AG04449 (cell line): Measurements from ENCODE around the gene CYB5R3.

ENCODE experiments used
- CTCF ChIA-PET: fragments of 350-600 bp; formaldehyde crosslinking; extraction: SDS; loops from one replicate; lab custom pipeline; 2021; ENCODE audit warnings: antibody characterized with exemption; lab: Yijun Ruan, JAX
- POLR2A ChIA-PET: fragments of 400-600, 350-600 bp; formaldehyde crosslinking; extraction: SDS; loops from one replicate; lab custom pipeline; 2020; ENCODE audit warnings: antibody characterized with exemption, inconsistent platforms; lab: Yijun Ruan, JAX
- DNase-seq: peaks from one replicate; pipeline ENCODE4 v3.0.0-alpha.2; 2010; ENCODE audit warnings: low read depth, low spot score
- H3K4me3 ChIP-seq: 2 replicates; pipeline ENCODE4 v1.5.1; 2011; ENCODE audit warnings: low read depth, mild to moderate bottlenecking, control low read depth, low read length
- CTCF ChIP-seq: IDR thresholded peaks from one replicate; pipeline ENCODE4 v1.5.1; 2011; ENCODE audit warnings: mild to moderate bottlenecking, moderate library complexity, low read length, control low read depth, inconsistent platforms; ENCODE audit not compliant: insufficient read depth; ENCODE audit errors: missing control alignments

The CYB5R3 gene

DNA sequence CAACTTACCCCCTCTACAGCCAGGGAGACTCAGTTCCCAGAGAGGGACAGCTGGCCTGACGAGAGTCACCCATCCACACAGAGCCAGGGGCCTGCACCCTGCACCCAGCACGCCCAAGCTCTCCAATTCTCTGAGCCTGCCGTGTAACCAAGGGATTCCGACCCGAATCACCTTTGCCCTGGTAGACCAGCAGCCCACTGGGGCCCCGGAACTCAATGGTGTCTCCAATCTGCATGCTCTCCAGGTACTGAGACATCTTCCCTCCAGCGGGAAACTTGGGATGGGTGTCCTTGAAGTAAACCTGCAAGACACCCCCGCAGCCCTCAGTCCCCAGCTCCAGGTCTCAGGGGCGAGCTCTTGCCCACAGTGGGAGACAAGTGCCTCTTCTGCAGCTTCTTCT is 21.2 kb downstream of the CYB5R3 start:
- H3K4me3 ChIP-seq, result no peak overlapping the region
- ChIA-PET CTCF (interaction anchor here (0.6 kb wide), 1 partner anchor 24 kb away, joined by 3 read pairs; no protein-coding TSS in a partner anchor), POLR2A (no interaction called here)
- TF ChIP-seq CTCF, result no peak
- no peak for DNase-seq

DNA sequence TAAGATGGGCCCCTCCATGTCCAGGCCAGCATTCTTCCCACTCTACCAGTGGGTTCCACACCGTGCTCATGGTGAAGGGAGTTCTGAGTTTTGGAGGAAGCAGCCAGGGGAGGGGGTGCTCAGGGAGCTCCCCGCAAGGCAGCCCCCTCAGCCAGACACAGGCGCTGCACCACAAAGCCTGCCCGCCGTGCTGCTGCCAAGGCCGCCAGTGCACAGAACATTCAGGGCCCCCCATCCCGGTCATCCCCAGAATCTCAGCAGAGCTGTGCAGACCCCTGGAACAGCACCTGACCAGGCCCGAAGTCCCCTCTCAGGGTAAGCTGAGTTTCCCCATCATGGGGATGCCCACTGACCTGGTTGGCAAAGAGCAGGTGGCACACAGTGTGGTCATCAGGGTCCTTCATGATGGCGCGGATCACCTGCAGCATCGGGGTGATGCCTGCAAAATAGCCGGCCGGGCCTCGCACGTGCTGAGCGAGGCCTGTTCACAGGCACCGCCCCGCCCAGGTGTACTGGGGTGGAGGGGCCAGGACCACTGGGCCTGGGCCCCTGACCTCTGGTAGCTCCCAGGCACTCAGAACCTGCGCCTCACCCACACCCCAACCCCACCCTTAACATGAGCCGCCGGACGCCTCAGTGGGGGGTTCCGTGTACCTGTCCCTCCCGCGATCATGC is 22.1 kb downstream of the CYB5R3 start:
- POLR2A ChIA-PET, result interaction anchor here (0.5 to 4.4 kb wide), 2 partner anchors 12 to 117 kb away, joined by 3 to 13 read pairs; partner anchors contain the start of gene POLDIP3
- no peak for TF ChIP-seq CTCF
- H3K4me3 ChIP-seq, result no peak overlapping the region
- CTCF ChIA-PET, result interaction anchor here (1.1 to 1.7 kb wide), 2 partner anchors 153 to 193 kb away, joined by 3 to 5 read pairs; no protein-coding TSS in a partner anchor
- DNase-seq, result no peak

GRCh38 chr22:42626431-42626830 is 22.8 kb downstream of the CYB5R3 start:
- TF ChIP-seq CTCF, result no peak
- POLR2A ChIA-PET, result interaction anchor here (4.4 kb wide), 1 partner anchor 11 kb away, joined by 13 read pairs; the partner anchor contains the start of gene POLDIP3
- DNase-seq, result no peak
- CTCF ChIA-PET, result interaction anchor here (1.1 to 1.7 kb wide), 2 partner anchors 153 to 194 kb away, joined by 3 to 5 read pairs; no protein-coding TSS in a partner anchor
- H3K4me3 ChIP-seq, result no peak overlapping the region

GRCh38 chr22:42625416-42625815 is 23.8 kb downstream of the CYB5R3 start:
- DNase-seq, result no peak
- no peak overlapping the region for H3K4me3 ChIP-seq
- ChIA-PET CTCF (interaction anchor here (5.3 kb wide), 1 partner anchor 195 kb away, joined by 60 read pairs; no protein-coding TSS in a partner anchor), POLR2A (interaction anchor here (4.4 kb wide), 1 partner anchor 10 kb away, joined by 13 read pairs; the partner anchor contains the start of gene POLDIP3)
- TF ChIP-seq CTCF, result no peak

DNA sequence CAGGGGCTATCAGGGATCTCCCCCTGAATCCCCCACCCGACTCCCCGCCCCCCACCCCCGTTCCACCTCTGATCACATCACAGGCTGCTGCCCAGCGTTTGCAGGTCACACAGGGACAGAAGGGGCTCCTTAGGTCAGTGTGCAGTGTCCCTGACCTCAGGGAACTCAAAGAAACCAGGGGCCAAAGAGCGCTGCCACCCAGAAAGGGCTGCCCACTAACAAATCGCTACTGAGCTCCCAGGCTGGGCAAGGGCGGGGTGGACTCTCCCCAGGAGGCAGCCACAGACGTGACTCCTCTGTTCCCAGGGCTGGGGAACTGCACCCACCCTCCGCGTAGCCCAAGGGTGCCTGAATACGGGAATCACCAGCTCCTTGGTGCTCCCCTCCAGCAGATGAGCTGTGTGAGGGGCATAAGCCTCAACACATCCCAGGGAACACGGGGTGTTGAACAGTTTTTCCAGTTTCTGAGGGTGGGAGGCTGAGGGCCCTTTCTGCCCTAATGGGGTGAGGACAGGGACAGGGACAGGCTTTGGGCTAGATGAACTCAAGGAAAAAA is 24.6 kb downstream of the CYB5R3 start:
- CTCF ChIA-PET, result interaction anchor here (5.3 kb wide), 1 partner anchor 196 kb away, joined by 60 read pairs; no protein-coding TSS in a partner anchor

More for the DNA sequence above, 24.6 kb downstream of the CYB5R3 start:
- no peak for DNase-seq
- POLR2A ChIA-PET, result interaction anchor here (4.4 kb wide), 1 partner anchor 9 kb away, joined by 13 read pairs; the partner anchor contains the start of gene POLDIP3
- H3K4me3 ChIP-seq, result no peak overlapping the region
- no peak for TF ChIP-seq CTCF
